PC-9 (cell line): ENCODE data around the gene RXRG.

ENCODE experiments used
- CTCF ChIP-seq: fragments of 200-600 bp; sonication (generic); conservative IDR thresholded peaks from 2 replicates; pipeline ENCODE4 v1.6.1; 2017; ENCODE audit warnings: mixed run types, antibody characterized with exemption, mild to moderate bottlenecking, moderate library complexity
- EZH2 ChIP-seq: fragments of 200-600 bp; sonication (generic); IDR thresholded peaks from 2 replicates; pipeline ENCODE4 v1.8.0; 2017; ENCODE audit warnings: antibody characterized with exemption, low read depth

- TF ChIP-seq CTCF (no peak), EZH2 (no peak)
Measured at GRCh38 chr1:165402517-165403111, 42.3 kb downstream of the RXRG start.
